Measurements from ENCODE around the gene CMTM4.
"Not testable (repeated sequence)": the region's sequence is repeated elsewhere in the genome, so short reads cannot be mapped to it uniquely, and the experiment has no call there.

The CMTM4 gene

GRCh38 chr16:66693149-66693548 lies 3.4 kb downstream of the CMTM4 start:
- Histone ChIP-seq H3K9ac (ENCODE audit: low read length in 5 of 5) (no peak overlapping the region), H3K9me3 (ENCODE audit: control insufficient read depth in 5 of 5, low read length in 5 of 5) (no peaks in the 10 kb centered on the region), H3K27me3 (ENCODE audit: control insufficient read depth in 5 of 5, insufficient read depth in 4 of 5, low read length in 5 of 5) (no peaks in the 10 kb centered on the region), H3K36me3 (ENCODE audit: control insufficient read depth in 5 of 5, insufficient read depth in 5 of 5, low read length in 5 of 5) (no peaks in the 10 kb centered on the region), H3K4me1 (ENCODE audit: control insufficient read depth in 5 of 5, insufficient read depth in 5 of 5, low read length in 5 of 5) (peaks cover 3 to 22% (median 15%) of the 10 kb centered on the region in 5 donors), H3K27ac (ENCODE audit: low read depth, low read length) (no peak overlapping the region), H3K4me3 (ENCODE audit: low read depth in 1 of 5, low read length in 5 of 5) (no peak overlapping the region)

GRCh38 chr16:66692341-66692740 lies 4.2 kb downstream of the CMTM4 start:
- no peaks in the 10 kb centered on the region for H3K9me3 ChIP-seq (ENCODE audit: control insufficient read depth in 5 of 5, low read length in 5 of 5)

GRCh38 chr16:66691234-66691633 lies 5.3 kb downstream of the CMTM4 start:
- H3K4me1 ChIP-seq (ENCODE audit: control insufficient read depth in 5 of 5, insufficient read depth in 5 of 5, low read length in 5 of 5) = peaks cover 3 to 14% (median 10%) of the 10 kb centered on the region in 5 donors

More at GRCh38 chr16:66692341-66692740, 4.2 kb downstream of the CMTM4 start:
- peaks cover 3 to 21% (median 15%) of the 10 kb centered on the region in 5 donors for H3K4me1 ChIP-seq (ENCODE audit: control insufficient read depth in 5 of 5, insufficient read depth in 5 of 5, low read length in 5 of 5)
- H3K27ac ChIP-seq (ENCODE audit: low read depth, low read length) = no peak overlapping the region
- no peak overlapping the region for H3K4me3 ChIP-seq (ENCODE audit: low read depth in 1 of 5, low read length in 5 of 5)
- H3K9ac ChIP-seq (ENCODE audit: low read length in 5 of 5) = no peak overlapping the region
- H3K36me3 ChIP-seq (ENCODE audit: control insufficient read depth in 5 of 5, insufficient read depth in 5 of 5, low read length in 5 of 5) = no peaks in the 10 kb centered on the region
- no peaks in the 10 kb centered on the region for H3K27me3 ChIP-seq (ENCODE audit: control insufficient read depth in 5 of 5, insufficient read depth in 4 of 5, low read length in 5 of 5)

GRCh38 chr16:66690106-66690847 lies 6.3 kb downstream of the CMTM4 start:
- no peak overlapping the region for H3K9ac ChIP-seq (ENCODE audit: low read length in 5 of 5)
- no peaks in the 10 kb centered on the region for H3K36me3 ChIP-seq (ENCODE audit: control insufficient read depth in 5 of 5, insufficient read depth in 5 of 5, low read length in 5 of 5)
- H3K27me3 ChIP-seq (ENCODE audit: control insufficient read depth in 5 of 5, insufficient read depth in 4 of 5, low read length in 5 of 5) = no peaks in the 10 kb centered on the region
- peaks cover 0 to 5% (median 1%) of the 10 kb centered on the region in 5 donors for H3K4me1 ChIP-seq (ENCODE audit: control insufficient read depth in 5 of 5, insufficient read depth in 5 of 5, low read length in 5 of 5)
- H3K27ac ChIP-seq (ENCODE audit: low read depth, low read length) = no peak overlapping the region
- H3K4me3 ChIP-seq (ENCODE audit: low read depth in 1 of 5, low read length in 5 of 5) = no peak overlapping the region
- no peaks in the 10 kb centered on the region for H3K9me3 ChIP-seq (ENCODE audit: control insufficient read depth in 5 of 5, low read length in 5 of 5)

More at GRCh38 chr16:66691234-66691633, 5.3 kb downstream of the CMTM4 start:
- H3K36me3 ChIP-seq (ENCODE audit: control insufficient read depth in 5 of 5, insufficient read depth in 5 of 5, low read length in 5 of 5) = no peaks in the 10 kb centered on the region
- H3K27me3 ChIP-seq (ENCODE audit: control insufficient read depth in 5 of 5, insufficient read depth in 4 of 5, low read length in 5 of 5) = no peaks in the 10 kb centered on the region
- H3K9me3 ChIP-seq (ENCODE audit: control insufficient read depth in 5 of 5, low read length in 5 of 5) = no peaks in the 10 kb centered on the region
- no peak overlapping the region for H3K9ac ChIP-seq (ENCODE audit: low read length in 5 of 5)
- H3K27ac ChIP-seq (ENCODE audit: low read depth, low read length) = no peak overlapping the region
- H3K4me3 ChIP-seq (ENCODE audit: low read depth in 1 of 5, low read length in 5 of 5) = no peak overlapping the region

- H3K9me3 ChIP-seq (ENCODE audit: control insufficient read depth in 5 of 5, low read length in 5 of 5) = no peaks in the 10 kb centered on the region
- H3K9ac ChIP-seq (ENCODE audit: low read length in 5 of 5) = no peak overlapping the region
- no peaks in the 10 kb centered on the region for H3K4me1 ChIP-seq (ENCODE audit: control insufficient read depth in 5 of 5, insufficient read depth in 5 of 5, low read length in 5 of 5)
- H3K36me3 ChIP-seq (ENCODE audit: control insufficient read depth in 5 of 5, insufficient read depth in 5 of 5, low read length in 5 of 5) = no peaks in the 10 kb centered on the region
- no peak overlapping the region for H3K4me3 ChIP-seq (ENCODE audit: low read depth in 1 of 5, low read length in 5 of 5)
- H3K27ac ChIP-seq (ENCODE audit: low read depth, low read length) = no peak overlapping the region
- H3K27me3 ChIP-seq (ENCODE audit: control insufficient read depth in 5 of 5, insufficient read depth in 4 of 5, low read length in 5 of 5) = no peaks in the 10 kb centered on the region
Measured at GRCh38 chr16:66689282-66689681, 7.3 kb downstream of the CMTM4 start.

GRCh38 chr16:66687906-66688625 lies 8.5 kb downstream of the CMTM4 start:
- Histone ChIP-seq H3K36me3 (ENCODE audit: control insufficient read depth in 5 of 5, insufficient read depth in 5 of 5, low read length in 5 of 5) (no peaks in the 10 kb centered on the region), H3K9ac (ENCODE audit: low read length in 5 of 5) (no peak overlapping the region), H3K27me3 (ENCODE audit: control insufficient read depth in 5 of 5, insufficient read depth in 4 of 5, low read length in 5 of 5) (no peaks in the 10 kb centered on the region), H3K4me3 (ENCODE audit: low read depth in 1 of 5, low read length in 5 of 5) (no peak overlapping the region), H3K27ac (ENCODE audit: low read depth, low read length) (no peak overlapping the region), H3K4me1 (ENCODE audit: control insufficient read depth in 5 of 5, insufficient read depth in 5 of 5, low read length in 5 of 5) (no peaks in the 10 kb centered on the region), H3K9me3 (ENCODE audit: control insufficient read depth in 5 of 5, low read length in 5 of 5) (no peaks in the 10 kb centered on the region)

GRCh38 chr16:66685501-66686115 lies 10.9 kb downstream of the CMTM4 start:
- not testable (repeated sequence) for H3K27me3 ChIP-seq (ENCODE audit: control insufficient read depth in 5 of 5, insufficient read depth in 4 of 5, low read length in 5 of 5); H3K36me3 ChIP-seq (ENCODE audit: control insufficient read depth in 5 of 5, insufficient read depth in 5 of 5, low read length in 5 of 5); H3K9ac ChIP-seq (ENCODE audit: low read length in 5 of 5); H3K4me3 ChIP-seq (ENCODE audit: low read depth in 1 of 5, low read length in 5 of 5); H3K27ac ChIP-seq (ENCODE audit: low read depth, low read length); H3K4me1 ChIP-seq (ENCODE audit: control insufficient read depth in 5 of 5, insufficient read depth in 5 of 5, low read length in 5 of 5); H3K9me3 ChIP-seq (ENCODE audit: control insufficient read depth in 5 of 5, low read length in 5 of 5)

GRCh38 chr16:66682271-66682670 lies 14.3 kb downstream of the CMTM4 start:
- Histone ChIP-seq H3K27me3 (ENCODE audit: control insufficient read depth in 5 of 5, insufficient read depth in 4 of 5, low read length in 5 of 5) (no peaks in the 10 kb centered on the region), H3K4me1 (ENCODE audit: control insufficient read depth in 5 of 5, insufficient read depth in 5 of 5, low read length in 5 of 5) (no peaks in the 10 kb centered on the region), H3K36me3 (ENCODE audit: control insufficient read depth in 5 of 5, insufficient read depth in 5 of 5, low read length in 5 of 5) (peaks cover 0 to 3% (median 0%) of the 10 kb centered on the region in 5 donors), H3K9me3 (ENCODE audit: control insufficient read depth in 5 of 5, low read length in 5 of 5) (no peaks in the 10 kb centered on the region), H3K4me3 (ENCODE audit: low read depth in 1 of 5, low read length in 5 of 5) (no peak overlapping the region), H3K9ac (ENCODE audit: low read length in 5 of 5) (no peak overlapping the region), H3K27ac (ENCODE audit: low read depth, low read length) (no peak overlapping the region)

GRCh38 chr16:66681676-66682075 lies 14.9 kb downstream of the CMTM4 start:
- Histone ChIP-seq H3K9ac (ENCODE audit: low read length in 5 of 5) (no peak overlapping the region), H3K9me3 (ENCODE audit: control insufficient read depth in 5 of 5, low read length in 5 of 5) (no peaks in the 10 kb centered on the region), H3K36me3 (ENCODE audit: control insufficient read depth in 5 of 5, insufficient read depth in 5 of 5, low read length in 5 of 5) (peaks cover 0 to 3% (median 0%) of the 10 kb centered on the region in 5 donors), H3K27ac (ENCODE audit: low read depth, low read length) (no peak overlapping the region), H3K4me3 (ENCODE audit: low read depth in 1 of 5, low read length in 5 of 5) (no peak overlapping the region), H3K27me3 (ENCODE audit: control insufficient read depth in 5 of 5, insufficient read depth in 4 of 5, low read length in 5 of 5) (no peaks in the 10 kb centered on the region), H3K4me1 (ENCODE audit: control insufficient read depth in 5 of 5, insufficient read depth in 5 of 5, low read length in 5 of 5) (no peaks in the 10 kb centered on the region)

- Histone ChIP-seq H3K9me3 (ENCODE audit: control insufficient read depth in 5 of 5, low read length in 5 of 5) (no peaks in the 10 kb centered on the region), H3K4me1 (ENCODE audit: control insufficient read depth in 5 of 5, insufficient read depth in 5 of 5, low read length in 5 of 5) (no peaks in the 10 kb centered on the region), H3K4me3 (ENCODE audit: low read depth in 1 of 5, low read length in 5 of 5) (no peak overlapping the region), H3K36me3 (ENCODE audit: control insufficient read depth in 5 of 5, insufficient read depth in 5 of 5, low read length in 5 of 5) (peaks cover 0 to 3% (median 0%) of the 10 kb centered on the region in 5 donors), H3K9ac (ENCODE audit: low read length in 5 of 5) (no peak overlapping the region), H3K27ac (ENCODE audit: low read depth, low read length) (no peak overlapping the region), H3K27me3 (ENCODE audit: control insufficient read depth in 5 of 5, insufficient read depth in 4 of 5, low read length in 5 of 5) (no peaks in the 10 kb centered on the region)
Measured at GRCh38 chr16:66678337-66678736, 18.2 kb downstream of the CMTM4 start.
